Measurements from ENCODE around the gene KBTBD6.

KBTBD6 gene, protein sequence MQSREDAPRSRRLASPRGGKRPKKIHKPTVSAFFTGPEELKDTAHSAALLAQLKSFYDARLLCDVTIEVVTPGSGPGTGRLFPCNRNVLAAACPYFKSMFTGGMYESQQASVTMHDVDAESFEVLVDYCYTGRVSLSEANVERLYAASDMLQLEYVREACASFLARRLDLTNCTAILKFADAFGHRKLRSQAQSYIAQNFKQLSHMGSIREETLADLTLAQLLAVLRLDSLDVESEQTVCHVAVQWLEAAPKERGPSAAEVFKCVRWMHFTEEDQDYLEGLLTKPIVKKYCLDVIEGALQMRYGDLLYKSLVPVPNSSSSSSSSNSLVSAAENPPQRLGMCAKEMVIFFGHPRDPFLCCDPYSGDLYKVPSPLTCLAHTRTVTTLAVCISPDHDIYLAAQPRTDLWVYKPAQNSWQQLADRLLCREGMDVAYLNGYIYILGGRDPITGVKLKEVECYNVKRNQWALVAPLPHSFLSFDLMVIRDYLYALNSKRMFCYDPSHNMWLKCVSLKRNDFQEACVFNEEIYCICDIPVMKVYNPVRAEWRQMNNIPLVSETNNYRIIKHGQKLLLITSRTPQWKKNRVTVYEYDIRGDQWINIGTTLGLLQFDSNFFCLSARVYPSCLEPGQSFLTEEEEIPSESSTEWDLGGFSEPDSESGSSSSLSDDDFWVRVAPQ

DNA sequence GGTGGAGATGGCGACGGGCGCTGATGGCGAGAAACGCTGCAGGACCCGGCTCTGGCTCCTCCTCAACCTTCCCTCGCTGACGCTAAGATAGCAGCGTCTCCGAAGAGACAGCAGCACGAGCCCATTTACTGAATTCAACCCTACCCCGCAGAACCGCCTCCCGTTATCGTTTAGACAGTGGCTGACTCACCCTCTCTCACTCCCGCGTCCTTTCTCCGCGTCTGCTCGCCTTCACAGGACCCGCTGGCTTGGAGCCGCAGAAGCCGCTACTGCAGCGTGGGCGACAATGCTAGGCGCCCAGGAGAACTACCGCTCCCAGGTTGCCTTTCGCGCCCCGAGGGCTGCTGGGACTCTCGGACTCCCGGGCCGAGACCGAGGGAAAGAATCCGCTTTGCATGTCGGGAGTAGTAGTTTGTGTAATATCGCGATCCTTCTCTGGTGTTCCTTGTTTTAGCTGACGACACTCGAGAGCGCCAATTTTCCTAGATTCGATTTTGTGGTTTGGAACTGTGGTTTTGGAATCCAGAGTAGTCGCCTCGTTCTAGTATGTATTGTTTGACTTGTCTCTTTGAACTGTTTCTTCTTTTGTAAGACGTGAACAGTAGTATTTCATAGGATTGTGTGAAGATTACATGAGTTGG lies at the start of gene KBTBD6:
Gene KBTBD6, minus strand, starts transcription at position 291 of the 641 bp plus-strand sequence. CDS start 291 bp downstream, outside the sequence.
- DNase-seq = peak; percentile 91 to 94

DNA sequence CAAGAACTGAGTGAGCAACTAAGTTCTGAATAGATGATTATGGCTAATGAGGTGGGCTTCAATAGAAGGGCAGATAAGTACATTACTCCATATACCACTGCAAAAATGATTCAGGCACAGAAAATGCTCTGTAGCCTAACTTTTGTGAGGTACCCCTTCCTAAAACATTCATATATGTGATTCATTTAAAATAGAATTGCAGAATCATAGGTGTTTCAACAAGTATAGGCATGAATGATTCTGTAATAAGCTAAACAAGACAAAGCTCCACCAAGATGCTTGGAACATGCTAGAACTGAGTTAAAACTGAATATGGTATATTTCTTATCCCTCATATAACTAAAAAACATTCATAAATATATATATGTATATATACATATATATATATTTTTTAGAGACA lies 49.6 kb upstream of the KBTBD6 start:
- no peak for DNase-seq

DNA sequence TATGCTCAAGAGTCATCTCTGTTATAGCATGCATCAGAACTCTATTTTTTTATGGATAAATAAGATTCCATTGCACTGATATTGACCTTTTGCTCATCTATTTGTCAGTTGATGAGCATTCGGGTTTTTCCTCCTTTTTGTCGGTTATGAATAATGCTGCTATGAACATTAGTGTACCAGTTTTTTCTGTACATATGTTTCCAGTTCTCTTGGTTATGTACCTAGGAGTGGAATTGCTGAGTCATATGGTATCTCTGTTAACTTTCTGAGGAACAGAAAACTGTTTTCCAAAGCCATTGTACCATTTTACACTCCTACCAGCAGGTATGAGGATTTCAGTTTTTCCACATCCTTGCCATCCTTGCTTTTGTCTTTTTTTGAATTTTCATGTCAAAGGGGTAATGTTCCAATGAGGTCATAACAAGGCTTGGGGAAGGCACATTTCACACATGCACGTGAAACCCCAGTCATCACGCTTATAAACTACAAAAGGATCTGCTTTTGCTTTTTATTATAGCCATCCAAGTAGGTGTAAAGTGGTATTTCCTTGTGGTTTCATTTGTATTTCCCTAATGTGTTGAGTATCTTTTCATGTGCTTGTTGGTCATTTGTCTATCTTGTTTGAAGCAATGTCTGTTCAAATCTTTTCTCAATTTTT lies 47.1 kb upstream of the KBTBD6 start:
- DNase-seq = no peak

DNA sequence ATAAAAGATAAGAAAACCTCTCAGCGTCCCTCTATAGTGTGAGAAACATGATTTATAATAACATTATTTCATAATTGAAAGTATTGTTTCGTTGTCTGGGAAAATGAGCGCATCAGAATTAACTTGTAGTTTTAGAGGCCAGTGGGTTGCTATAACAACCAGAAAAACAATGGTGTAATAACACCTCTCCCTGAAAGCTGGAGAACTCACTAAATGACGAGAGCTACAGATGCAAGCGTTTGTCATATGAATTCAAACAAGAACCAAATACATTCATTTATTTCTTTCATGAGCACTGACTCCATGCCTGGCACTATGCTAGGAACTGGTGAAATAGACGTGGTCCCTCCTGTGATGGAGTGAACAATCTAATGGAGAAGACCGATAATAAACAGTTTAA lies 45.4 kb upstream of the KBTBD6 start:
- DNase-seq = peak in 1 of 2 donors; percentile 1

DNA sequence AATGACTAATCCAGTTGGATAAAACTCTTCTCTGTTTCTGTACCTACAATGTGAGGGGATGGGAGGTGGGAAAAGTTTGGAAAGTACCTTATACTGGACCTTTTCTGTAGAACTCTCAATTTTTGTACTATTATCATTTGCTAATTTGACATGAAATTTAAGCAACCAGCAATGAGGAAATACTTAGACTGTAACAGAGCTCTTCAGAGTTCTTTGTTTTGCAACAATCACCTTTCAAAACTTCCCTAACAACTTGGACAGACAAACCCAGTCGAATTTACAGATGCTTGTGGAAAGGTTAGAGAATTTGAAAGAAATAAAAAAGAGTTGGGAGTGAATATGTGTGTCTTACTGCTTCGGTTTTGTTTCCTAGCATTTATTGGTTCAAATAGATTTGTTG lies 45.0 kb upstream of the KBTBD6 start:
- DNase-seq = no peak

DNA sequence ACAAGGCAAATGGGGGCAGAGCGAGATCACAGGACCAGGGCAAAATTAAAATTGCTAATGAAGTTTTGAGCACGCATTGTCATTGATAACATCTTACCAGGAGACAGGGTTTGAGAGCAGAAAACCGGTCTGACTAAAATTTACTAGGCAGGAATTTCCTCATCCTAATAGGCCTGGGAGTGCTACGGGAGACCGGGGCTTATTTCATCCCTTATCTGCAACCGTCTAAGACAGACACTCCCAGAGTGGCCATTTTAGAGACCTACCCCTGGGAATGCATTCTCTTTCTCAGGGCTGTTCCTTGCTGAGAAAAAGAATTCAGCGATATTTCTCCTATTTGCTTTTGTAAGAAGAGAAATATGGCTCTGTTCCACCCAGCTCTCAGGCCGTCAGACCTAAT lies 43.0 kb upstream of the KBTBD6 start:
- peak in 1 of 2 donors; percentile 0 for DNase-seq

DNA sequence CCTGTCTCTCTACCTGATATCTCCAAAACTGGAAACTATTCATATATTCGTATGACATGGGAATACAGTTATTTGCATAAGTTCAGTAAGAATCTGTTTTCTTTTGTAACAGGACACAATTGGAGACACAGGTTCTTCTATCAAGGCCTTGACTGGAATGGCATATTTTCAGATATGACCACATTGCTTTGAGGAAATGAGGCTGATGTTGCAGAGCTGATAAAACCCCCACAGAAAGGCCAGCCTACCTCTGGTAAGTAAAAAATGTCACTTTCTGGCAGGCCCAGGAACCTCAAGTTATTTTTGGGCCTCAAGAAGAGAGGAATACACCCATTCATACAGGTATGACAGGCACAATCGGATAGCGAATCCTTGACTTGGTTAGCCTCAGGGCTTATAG lies 29.5 kb upstream of the KBTBD6 start:
- DNase-seq = no peak

DNA sequence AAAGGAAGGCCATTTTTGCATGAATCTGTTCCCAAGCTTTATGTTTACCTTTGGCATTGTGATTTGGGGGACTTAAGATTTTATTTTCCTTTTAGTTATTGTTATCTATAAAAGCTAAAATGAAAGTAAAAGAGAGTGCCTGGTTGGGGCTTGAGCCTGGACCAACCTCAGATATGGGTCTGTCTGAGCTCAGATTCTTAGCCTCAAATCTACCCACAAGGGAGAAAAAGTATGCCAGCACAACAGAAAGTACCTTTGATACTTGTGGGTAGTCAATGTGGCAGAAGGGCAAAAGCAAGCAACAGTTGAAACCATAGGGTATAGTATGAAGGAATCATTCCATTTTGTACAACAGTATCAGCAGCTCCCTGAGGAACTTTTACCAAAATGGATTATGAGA lies 26.6 kb upstream of the KBTBD6 start:
- DNase-seq = no peak

DNA sequence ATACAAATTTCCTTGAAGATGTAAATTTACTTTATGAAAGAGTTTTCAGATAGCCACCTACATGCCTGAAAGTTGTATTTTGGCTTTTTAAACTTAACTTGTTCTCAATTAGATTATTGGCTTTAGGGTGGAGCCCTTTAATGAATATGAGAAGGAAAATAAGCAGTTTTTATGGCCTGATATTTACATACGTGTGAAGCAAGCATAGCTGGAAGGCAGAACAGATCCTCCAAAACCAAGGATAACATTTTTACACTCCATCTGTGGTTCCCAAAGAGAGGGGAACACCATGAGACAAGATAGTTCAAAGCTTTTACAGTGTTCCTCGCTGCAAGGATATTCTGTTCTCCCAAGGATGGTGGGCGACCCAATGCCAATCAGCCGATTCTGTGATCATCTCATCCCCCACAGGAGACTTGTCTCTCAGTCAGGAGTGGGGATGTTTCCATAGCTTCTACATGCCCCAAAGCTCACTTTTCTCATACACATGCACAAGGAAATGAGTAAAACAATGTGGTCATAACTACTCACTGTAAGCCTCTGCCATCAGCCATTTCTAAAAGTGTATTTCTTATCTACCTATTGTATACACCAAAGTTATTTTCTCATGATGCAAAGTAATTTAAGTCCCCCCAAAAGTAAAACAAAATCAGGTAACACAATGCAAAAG lies 24.6 kb upstream of the KBTBD6 start:
- no peak for DNase-seq

DNA sequence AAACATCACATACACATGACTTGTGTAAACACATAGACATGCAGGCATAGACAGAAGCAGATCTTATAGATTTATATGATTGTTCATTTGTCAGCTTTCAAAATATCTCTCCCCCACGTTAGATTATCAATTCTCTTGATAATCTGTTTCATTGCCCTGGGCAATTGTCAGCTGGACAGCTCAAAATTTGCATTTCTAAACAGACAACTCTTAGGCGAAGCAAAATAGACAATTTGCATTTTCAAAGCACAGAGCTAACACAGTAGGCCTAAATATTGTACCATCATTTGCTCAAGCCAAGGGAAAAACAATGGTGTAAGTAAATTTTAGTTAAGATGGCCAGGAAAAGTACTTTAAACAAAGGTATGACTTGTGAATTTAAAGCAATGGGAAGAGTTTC lies 24.0 kb upstream of the KBTBD6 start:
- no peak for DNase-seq

DNA sequence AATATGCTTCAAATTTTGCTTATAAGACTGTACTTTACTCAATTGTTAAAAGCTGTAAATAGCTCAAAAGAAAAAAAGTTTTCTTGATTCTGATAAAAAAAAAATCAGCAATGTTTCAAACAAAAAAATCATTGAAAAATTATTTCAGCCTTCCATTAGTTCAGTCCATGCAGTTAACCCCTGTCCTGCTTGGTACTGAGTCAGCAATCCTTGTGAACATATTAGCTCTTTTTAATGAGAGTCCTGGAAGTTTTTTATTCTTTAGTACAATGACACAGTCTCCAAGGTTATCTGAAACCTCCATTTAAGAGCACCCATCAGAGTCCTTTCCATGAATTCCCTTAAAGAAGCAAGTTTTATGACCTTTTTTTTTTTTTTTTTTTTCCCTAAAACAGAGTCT lies 21.4 kb upstream of the KBTBD6 start:
- no peak for DNase-seq

DNA sequence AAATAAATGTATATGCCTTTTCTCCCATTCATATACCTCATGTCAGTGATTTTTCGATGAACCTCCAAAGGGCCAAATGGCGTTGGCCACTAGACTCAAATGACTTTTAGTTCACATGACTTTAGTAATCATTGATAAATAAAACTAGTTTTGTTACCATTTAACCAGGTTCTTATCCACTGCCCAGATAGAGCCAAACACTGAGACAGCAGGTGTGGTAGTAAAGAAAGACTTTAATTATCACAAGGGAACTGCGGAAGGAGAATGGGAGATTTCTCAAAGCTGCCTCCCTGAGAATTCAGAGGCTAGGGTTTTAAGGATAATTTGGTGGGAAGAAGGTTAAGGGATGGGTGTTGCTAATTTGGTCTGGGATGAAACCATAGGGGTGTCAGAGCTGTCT lies 19.4 kb upstream of the KBTBD6 start:
- no peak for DNase-seq

DNA sequence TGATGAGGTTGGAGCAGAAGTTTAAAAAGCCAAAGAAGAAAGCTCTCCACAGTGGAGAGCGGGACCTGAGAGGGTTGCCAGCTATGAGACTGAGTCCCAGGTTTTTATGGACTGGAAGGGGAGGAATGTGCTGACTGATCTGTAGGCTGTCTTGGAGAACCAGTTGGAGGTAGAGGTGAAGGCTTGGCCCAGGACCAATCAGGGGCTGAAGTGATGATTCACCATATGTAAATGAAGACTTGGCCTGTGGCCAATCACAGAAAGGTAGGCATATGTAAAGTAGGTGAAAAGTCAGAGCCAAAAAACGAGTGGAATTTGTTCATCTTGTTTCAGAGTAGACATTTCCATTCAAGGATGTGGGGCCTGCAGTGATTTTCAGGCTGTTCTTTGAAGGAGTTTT lies 17.5 kb upstream of the KBTBD6 start:
- no peak for DNase-seq

DNA sequence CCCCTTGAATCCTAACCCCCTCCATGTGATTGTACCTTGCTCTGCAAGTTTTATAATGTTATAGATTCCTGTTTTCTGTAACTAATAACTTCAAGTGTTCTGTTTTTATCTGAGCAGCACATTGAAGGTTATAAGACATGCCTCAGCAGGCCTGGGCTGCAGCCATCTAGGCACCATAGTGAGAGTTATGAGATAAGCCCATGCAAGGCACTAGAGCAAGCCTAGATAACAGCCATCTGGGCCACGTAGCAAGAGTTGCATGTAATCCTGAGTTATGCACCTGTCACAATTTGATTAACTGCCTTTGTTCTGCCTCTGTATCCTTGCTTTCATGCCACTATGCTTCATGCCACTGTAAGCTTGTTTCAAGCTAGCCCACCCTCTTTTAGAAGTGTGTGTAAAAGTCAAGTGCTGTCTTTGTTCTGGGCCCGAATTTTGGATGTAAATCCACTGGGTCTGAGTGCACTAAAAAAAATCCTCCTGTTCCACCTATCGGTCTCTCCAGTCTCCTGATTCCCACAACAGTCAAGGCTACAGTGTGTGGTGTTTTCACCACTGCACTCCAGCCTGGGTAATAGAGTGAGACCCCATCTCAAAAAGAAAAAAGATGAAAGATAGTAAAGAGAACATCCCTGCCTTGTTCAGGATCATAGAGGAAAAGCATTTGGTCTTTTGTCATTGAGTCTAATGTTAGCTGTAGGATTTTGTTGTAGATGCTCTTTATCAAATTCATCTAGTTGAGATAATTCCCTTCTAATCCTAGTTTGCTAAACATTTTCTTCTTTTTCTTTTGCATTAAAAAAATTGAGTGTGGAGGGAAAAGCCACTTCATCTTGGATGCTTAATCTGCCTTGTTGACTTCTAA lies 16.0 kb upstream of the KBTBD6 start:
- DNase-seq = no peak

DNA sequence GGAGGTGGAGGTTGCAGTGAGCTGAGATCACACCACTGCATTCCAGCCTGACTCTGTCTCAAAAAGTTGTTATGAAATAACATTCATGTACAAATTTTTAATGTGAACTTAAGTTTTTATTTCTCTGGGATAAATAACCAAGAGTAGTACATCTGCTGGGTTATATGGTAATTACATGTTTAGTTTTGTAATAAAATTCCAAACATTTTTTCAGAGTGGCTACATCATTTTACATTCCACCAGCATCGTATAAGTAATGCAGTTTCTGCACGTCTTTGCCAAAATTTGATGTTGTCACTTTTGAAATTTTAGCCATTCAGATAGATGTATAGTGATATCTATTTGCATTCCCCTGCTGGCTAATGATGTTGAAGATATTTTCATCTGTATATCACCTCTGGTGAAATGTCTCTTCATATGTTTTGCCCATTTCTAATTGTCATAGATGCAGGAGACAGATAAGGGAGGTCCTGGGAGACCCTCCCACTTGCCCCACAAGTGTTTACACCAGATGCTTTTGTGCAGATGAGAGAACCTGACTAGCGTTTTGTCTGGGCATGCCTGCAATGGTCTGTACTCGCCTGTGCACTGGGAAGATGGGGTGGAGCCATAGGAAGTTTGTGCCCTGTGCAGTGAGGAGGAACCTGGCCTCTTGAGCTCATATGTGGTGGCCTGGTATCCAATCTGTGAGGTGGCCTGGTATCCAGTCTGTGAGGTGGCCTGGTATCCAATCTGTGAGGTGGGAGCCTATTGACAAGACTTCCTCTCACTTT lies 12.7 kb upstream of the KBTBD6 start:
- no peak for DNase-seq

DNA sequence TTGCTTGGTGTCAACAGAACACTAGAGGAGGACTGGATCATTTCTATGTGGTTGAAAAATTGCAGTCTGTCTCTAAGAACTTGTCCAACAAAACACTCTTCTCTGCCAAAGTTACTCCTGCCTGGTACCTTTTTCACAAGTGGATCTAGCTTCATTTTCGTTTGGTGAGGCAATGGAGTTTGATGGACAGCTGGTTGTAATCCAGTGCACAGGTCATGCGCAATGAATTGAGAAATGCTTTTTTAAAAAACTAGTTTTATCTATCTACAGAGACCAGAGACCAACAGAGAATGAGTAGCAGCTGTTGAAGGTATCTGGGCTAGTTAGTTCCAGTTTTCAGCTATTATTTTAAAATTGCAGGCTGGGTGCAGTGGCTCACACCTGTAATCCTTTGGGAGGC lies 12.0 kb upstream of the KBTBD6 start:
- DNase-seq = no peak

DNA sequence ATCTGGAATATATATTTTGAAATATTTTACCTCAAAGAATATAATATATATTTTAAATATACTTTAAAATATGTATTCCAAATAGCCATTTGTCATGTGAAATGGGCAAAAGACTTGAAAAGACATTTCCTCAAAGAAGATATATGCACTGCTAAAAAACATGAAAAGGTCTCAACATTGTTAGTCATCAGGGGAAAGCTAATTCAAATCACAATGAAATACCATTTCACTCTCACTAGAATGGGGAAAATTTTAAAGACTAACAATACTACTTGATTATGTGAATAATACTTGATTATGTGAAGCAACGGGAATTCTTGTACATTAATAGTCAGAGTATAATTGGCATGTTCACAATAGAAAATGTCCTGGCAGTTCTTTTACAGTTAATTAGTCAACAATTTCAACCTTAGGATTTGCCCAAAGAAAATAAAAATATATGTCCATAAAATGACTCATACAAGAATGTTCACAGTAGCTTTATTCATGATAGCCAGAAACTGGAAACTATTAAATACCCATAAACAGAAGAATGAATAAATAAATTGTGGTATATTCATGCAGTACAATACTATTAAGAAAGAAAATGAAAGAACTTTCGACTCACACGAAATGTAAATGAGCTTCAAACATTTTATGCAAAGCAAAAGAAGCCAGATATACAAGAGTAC lies 6.8 kb upstream of the KBTBD6 start:
- no peak for DNase-seq

DNA sequence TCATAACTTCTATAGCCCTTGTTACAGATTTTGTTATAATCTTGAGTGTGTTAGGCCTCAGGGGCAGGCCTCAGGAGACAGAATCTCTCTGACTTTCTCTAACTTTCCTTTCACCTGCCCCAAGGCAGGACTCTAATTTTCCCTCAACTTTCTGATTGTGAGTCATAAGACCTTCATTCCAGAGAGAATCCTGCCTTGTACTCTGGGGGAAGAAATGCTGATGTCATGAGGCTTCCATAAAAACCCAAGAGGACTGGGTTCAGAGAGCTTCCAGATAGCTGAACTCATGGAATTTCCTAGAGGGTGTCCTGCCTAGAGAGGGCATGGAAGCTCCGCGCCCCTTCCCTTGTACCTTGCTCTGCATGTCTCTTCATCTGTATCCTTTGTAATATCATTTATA lies 5.3 kb upstream of the KBTBD6 start:
- no peak for DNase-seq

DNA sequence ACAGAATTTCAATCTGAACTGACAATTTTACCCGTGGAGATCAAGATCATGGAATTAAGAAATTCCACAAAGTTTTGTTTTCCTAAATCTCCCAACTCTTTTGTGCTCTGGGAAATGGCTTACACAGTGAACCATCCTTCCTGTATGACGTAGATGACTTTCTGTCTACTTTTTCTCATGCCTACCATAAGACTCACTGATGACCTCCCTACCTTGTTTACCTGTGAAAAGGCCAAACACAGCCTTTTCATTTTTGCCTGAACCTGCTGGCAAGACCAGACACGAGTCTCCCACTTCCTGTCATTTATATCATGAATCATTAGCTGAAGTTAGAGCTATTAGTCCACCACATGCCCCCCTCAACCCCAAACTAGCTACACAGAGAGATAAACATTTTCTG lies 4.6 kb upstream of the KBTBD6 start:
- DNase-seq = no peak

DNA sequence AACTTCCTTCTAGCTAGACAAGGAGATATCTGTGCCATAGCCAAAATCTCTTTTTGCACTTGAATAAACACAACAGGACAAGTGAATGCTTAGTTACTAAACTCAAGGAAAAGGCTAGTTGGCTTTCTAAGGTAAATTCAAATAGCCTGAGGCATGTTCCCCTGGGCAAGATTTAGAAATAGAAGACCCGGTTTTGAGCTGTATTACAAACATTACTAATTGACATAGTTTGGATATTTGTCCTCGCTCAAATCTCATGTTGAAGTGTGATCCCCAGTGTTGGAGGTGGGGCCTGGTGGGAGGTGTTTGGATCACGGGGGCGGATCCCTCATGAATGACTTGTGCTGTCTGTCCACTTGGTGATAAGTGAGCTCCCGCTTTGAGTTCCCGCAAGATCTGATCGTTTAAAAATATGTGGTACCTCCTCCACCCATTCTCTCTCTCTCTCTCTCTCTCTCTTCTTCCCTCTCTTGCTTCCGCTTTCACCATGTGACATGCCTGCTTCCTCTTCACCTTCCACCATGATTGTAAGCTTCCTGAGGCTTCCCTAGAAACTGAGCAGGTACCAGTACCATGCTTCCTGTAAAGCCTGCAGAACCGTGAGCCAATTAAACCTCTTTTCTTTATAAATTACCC lies 3.9 kb upstream of the KBTBD6 start:
- no peak for DNase-seq

All from CD4-positive, alpha-beta T cell treated with Interferon alpha-2 for 1 hour (primary cell).